ENCODE data around the gene DCC.

The DCC gene

GRCh38 chr18:53541924-53542323 lies 1201.9 kb downstream of the DCC start:
- no peak for DNase-seq

GRCh38 chr18:53543711-53544110 lies 1203.7 kb downstream of the DCC start:
- DNase-seq: no peak

GRCh38 chr18:53544917-53545316 lies 1204.9 kb downstream of the DCC start:
- DNase-seq: no peak

- DNase-seq: no peak
These were observed 1212.0 kb downstream of the DCC start for GRCh38 chr18:53551868-53552426.

- DNase-seq: no peak
These were observed 1213.0 kb downstream of the DCC start for GRCh38 chr18:53553030-53553429.

- DNase-seq: no peak
These were observed 1216.5 kb downstream of the DCC start for GRCh38 chr18:53556450-53556849.

- DNase-seq: no peak
These were observed 1220.5 kb downstream of the DCC start for GRCh38 chr18:53560546-53560945.

- no peak for DNase-seq
These were observed 1226.6 kb downstream of the DCC start for GRCh38 chr18:53566626-53567025.

GRCh38 chr18:53567929-53568574 lies 1228.1 kb downstream of the DCC start:
- peak; percentile 32 for DNase-seq

All from NCI-H2171 (cell line).